OCI-LY3 (cell line): Measurements from ENCODE around the gene PAN3.

Source experiments
- H2AFZ ChIP-seq: fragments of 200-600, 300-600 bp; shearing (Covaris generic); 2 replicates; pipeline ENCODE4 v1.6.0; 2014; ENCODE audit warnings: antibody characterized with exemption, low read depth, low read length
- H3K27ac ChIP-seq: fragments of 200-600, 300-600 bp; sonication (generic); 2 replicates; pipeline ENCODE4 v1.5.1; 2014; ENCODE audit warnings: mild to moderate bottlenecking, low read length, moderate library complexity, mixed read lengths
- H3K27me3 ChIP-seq: fragments of 200-600, 300-600 bp; sonication (generic); 2 replicates; pipeline ENCODE4 v1.6.1; 2014; ENCODE audit warnings: low read depth, low read length, mixed read lengths
- H3K36me3 ChIP-seq: fragments of 200-600, 300-600 bp; sonication (generic); replicated peaks from 2 replicates; pipeline ENCODE3; 2014; ENCODE audit warnings: low read depth, low read length, mixed read lengths
- H3K4me1 ChIP-seq: fragments of 300-600, 200-600 bp; sonication (generic); 2 replicates; pipeline ENCODE4 v1.6.1; 2014; ENCODE audit warnings: low read length, mixed read lengths
- H3K4me2 ChIP-seq: fragments of 200-600, 300-600 bp; sonication (generic); 2 replicates; pipeline ENCODE4 v1.6.1; 2014; ENCODE audit warnings: low read length, mixed read lengths
- H3K4me3 ChIP-seq: fragments of 300-600, 200-600 bp; sonication (generic); 2 replicates; pipeline ENCODE4 v1.5.1; 2014; ENCODE audit warnings: antibody characterized with exemption, mild to moderate bottlenecking, low read length, moderate library complexity
- H3K79me2 ChIP-seq: fragments of 300-600, 200-600 bp; shearing (Covaris generic); 2 replicates; pipeline ENCODE4 v1.6.1; 2014; ENCODE audit warnings: mild to moderate bottlenecking, low read length, mixed read lengths
- H3K9ac ChIP-seq: fragments of 300-600, 200-600 bp; shearing (Covaris generic); 2 replicates; pipeline ENCODE4 v1.6.0; 2014; ENCODE audit warnings: mild to moderate bottlenecking, low read length, moderate library complexity
- H3K9me3 ChIP-seq: fragments of 200-600, 300-600 bp; shearing (Covaris generic); 2 replicates; pipeline ENCODE4 v1.6.1; 2014; ENCODE audit warnings: low read length, mixed read lengths; ENCODE audit not compliant: insufficient read depth
- H4K20me1 ChIP-seq: fragments of 200-600, 300-600 bp; sonication (generic); 2 replicates; pipeline ENCODE4 v1.6.1; 2016; ENCODE audit warnings: low read length, mixed read lengths; ENCODE audit not compliant: insufficient read depth
- EZH2phosphoT487 ChIP-seq: fragments of 200-600 bp; shearing (Covaris generic); IDR thresholded peaks from 2 replicates; pipeline ENCODE4 v1.6.1; 2018; ENCODE audit warnings: antibody characterized with exemption, mixed run types, low read depth
- TF ChIP-seq, protein P1 (sequence below): fragments of 200-600, 300-600 bp; sonication (generic); IDR thresholded peaks from 2 replicates; pipeline ENCODE4 v1.5.1; 2014; ENCODE audit warnings: antibody characterized with exemption, low read length, low read depth

The PAN3 gene

DNA sequence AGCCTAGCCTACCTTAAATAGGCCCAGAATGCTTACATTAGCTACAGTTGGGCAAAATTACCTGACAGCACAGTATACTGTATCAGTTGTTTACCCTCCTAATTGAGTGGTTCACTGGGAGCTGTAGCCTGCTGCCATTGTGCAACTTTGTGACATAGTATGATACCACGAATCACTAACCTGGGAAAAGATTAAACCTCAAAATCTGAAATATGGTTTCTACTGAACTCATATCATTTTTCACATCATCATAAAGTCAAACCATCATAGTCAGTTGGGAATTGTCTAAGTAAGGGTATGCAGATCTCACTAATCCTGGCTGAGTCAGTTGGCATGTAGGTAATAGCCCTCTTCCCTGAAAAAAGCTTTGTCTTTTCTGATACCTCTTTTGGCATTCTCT is 9.2 kb downstream of the PAN3 start:
- H2AFZ ChIP-seq = no peak overlapping the region
- no peak overlapping the region for H3K4me2 ChIP-seq
- peaks cover 88% of the 10 kb centered on the region for H4K20me1 ChIP-seq
- H3K9ac ChIP-seq = no peak overlapping the region
- H3K4me3 ChIP-seq = no peak overlapping the region
- H3K4me1 ChIP-seq = no peaks in the 10 kb centered on the region
- peaks cover 98% of the 10 kb centered on the region for H3K79me2 ChIP-seq
- H3K36me3 ChIP-seq = peaks cover 17% of the 10 kb centered on the region
- no peaks in the 10 kb centered on the region for H3K27me3 ChIP-seq
- TF ChIP-seq, protein P1, sequence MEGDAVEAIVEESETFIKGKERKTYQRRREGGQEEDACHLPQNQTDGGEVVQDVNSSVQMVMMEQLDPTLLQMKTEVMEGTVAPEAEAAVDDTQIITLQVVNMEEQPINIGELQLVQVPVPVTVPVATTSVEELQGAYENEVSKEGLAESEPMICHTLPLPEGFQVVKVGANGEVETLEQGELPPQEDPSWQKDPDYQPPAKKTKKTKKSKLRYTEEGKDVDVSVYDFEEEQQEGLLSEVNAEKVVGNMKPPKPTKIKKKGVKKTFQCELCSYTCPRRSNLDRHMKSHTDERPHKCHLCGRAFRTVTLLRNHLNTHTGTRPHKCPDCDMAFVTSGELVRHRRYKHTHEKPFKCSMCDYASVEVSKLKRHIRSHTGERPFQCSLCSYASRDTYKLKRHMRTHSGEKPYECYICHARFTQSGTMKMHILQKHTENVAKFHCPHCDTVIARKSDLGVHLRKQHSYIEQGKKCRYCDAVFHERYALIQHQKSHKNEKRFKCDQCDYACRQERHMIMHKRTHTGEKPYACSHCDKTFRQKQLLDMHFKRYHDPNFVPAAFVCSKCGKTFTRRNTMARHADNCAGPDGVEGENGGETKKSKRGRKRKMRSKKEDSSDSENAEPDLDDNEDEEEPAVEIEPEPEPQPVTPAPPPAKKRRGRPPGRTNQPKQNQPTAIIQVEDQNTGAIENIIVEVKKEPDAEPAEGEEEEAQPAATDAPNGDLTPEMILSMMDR = no peak
- no peak for TF ChIP-seq EZH2phosphoT487
- no peaks in the 10 kb centered on the region for H3K9me3 ChIP-seq
- no peak overlapping the region for H3K27ac ChIP-seq

DNA sequence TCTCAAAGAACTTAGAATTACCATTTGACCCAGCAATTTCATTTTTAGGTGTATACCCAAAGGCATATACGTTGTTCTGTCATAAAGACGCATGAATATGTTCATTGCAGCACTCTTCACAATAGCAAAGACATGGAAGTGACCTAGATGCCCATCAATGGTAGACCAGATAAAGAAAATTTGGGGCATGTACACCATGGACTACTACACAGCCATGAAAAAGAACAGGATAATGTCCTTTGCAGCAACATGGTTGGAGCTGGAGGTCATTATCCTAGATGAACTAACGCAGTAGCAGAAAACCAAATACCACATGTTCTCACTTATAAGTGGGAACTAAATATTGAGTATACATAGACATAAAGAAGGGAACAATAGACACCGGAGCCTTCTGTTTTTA is 20.7 kb downstream of the PAN3 start:
- H2AFZ ChIP-seq = no peak overlapping the region
- H3K4me1 ChIP-seq = no peaks in the 10 kb centered on the region
- H3K9ac ChIP-seq = no peak overlapping the region
- no peaks in the 10 kb centered on the region; the same call in 1 of the 2 replicates for H3K9me3 ChIP-seq
- H3K36me3 ChIP-seq = peaks cover 14% of the 10 kb centered on the region
- H3K4me3 ChIP-seq = no peak overlapping the region
- H3K27me3 ChIP-seq = no peaks in the 10 kb centered on the region
- H3K79me2 ChIP-seq = peaks cover 79% of the 10 kb centered on the region
- H4K20me1 ChIP-seq = peaks cover 47% of the 10 kb centered on the region
- no peak overlapping the region for H3K4me2 ChIP-seq
- TF ChIP-seq, protein P1 = no peak
- TF ChIP-seq EZH2phosphoT487 = no peak
- H3K27ac ChIP-seq = no peak overlapping the region

DNA sequence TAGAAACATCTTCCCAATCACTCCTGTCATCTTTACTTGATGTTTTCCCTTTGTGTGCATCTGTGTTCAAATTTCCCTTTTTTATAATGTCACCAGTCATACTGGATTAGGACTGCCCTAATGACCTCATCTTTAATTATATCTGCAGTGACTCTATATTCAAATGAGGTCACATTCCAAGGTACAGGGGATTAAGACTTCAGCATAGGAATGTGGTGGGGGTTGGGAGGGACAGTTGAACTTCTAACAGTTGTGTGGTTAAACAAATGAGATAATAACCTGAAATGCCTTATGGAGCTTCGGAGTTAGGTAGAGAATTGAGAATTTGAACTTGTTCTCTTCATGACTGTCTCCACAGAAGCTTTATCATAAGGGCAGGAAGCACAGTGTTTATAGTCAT is 23.0 kb downstream of the PAN3 start:
- TF ChIP-seq, protein P1 = no peak
- no peak for TF ChIP-seq EZH2phosphoT487
- Histone ChIP-seq H3K36me3 (peaks cover 10% of the 10 kb centered on the region), H3K9me3 (no peaks in the 10 kb centered on the region; the same call in 1 of the 2 replicates), H3K27ac (no peak overlapping the region), H3K4me2 (no peak overlapping the region), H3K27me3 (no peaks in the 10 kb centered on the region), H3K4me1 (no peaks in the 10 kb centered on the region), H2AFZ (no peak overlapping the region), H3K4me3 (no peak overlapping the region), H3K79me2 (peaks cover 84% of the 10 kb centered on the region), H3K9ac (no peak overlapping the region), H4K20me1 (peaks cover 62% of the 10 kb centered on the region)

DNA sequence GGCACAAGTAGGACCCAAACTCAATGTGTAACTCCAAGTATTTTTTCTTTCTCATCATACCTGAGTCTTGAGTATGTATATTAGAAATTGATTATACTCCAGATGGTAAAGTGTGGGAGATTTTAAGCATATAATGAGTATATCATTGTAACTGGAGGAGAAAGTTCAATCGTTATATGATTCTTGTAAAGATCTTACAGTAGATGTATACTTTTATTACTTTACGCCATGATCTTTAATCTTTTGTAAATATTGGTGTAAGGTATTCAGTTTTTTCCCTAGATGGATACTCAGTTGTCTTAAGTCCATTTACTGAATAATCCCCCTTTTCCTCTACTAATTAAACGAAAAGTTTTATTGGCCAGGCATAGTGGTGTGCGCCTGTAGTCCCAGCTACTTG is 25.2 kb downstream of the PAN3 start:
- Histone ChIP-seq H4K20me1 (peaks cover 76% of the 10 kb centered on the region), H3K27ac (no peak overlapping the region), H3K27me3 (no peaks in the 10 kb centered on the region), H3K79me2 (peaks cover 96% of the 10 kb centered on the region), H3K4me3 (no peak overlapping the region), H3K4me2 (no peak overlapping the region), H3K36me3 (no peaks in the 10 kb centered on the region), H2AFZ (no peak overlapping the region), H3K4me1 (no peaks in the 10 kb centered on the region), H3K9ac (no peak overlapping the region), H3K9me3 (no peaks in the 10 kb centered on the region)
- TF ChIP-seq EZH2phosphoT487 = no peak
- TF ChIP-seq, protein P1 = no peak
